HepG2 (cell line): ENCODE data around the gene AP4M1. TPM values are rescaled to one million over a fixed set of nuclear protein-coding genes. Genes with fewer than 3 reads are reported as not detected.
A peak's percentile ranks its signal among the peaks of the same experiment; 100 is the strongest.

Experiments
- CBX5 ChIP-seq: sonication (generic); formaldehyde crosslinking; IDR thresholded peaks from 2 replicates; pipeline ENCODE4 v1.4.0; 2020; ENCODE audit warnings: missing genetic modification reagents, borderline replicate concordance
- HNF4A ChIP-seq: sonication (generic); formaldehyde crosslinking; IDR thresholded peaks from 2 replicates; pipeline ENCODE4 v1.4.0; 2020; ENCODE audit warnings: missing genetic modification reagents
- PHF20 ChIP-seq: sonication (generic); formaldehyde crosslinking; IDR thresholded peaks from 2 replicates; pipeline ENCODE4 v1.5.0; 2020; ENCODE audit warnings: mild to moderate bottlenecking, missing genetic modification reagents
- SCMH1 ChIP-seq: sonication (generic); formaldehyde crosslinking; IDR thresholded peaks from 2 replicates; pipeline ENCODE4 v1.9.0; 2021; ENCODE audit warnings: missing genetic modification reagents, mild to moderate bottlenecking, borderline replicate concordance
- TBX3 ChIP-seq: fragments of 450-650 bp; IDR thresholded peaks from 2 replicates; pipeline ENCODE4 v1.6.1; 2017; ENCODE audit warnings: antibody characterized with exemption, mild to moderate bottlenecking, inconsistent platforms, borderline replicate concordance
- TCF7 ChIP-seq: sonication (generic); IDR thresholded peaks from 2 replicates; pipeline ENCODE4 v1.6.1; 2016; ENCODE audit warnings: antibody characterized with exemption, low read depth
- ZNF160 ChIP-seq: sonication (generic); formaldehyde crosslinking; IDR thresholded peaks from 2 replicates; pipeline ENCODE4 v1.8.0; 2022; ENCODE audit warnings: mild to moderate bottlenecking, inconsistent platforms, missing genetic modification reagents
- polyA plus RNA-seq, 8 experiments: library from polyadenylated mRNA; depleted of rRNA in 3 of 8; stranded (reverse) in 7 of 8; unstranded in 1 of 8; fragments of >200 nt; fragmentation: Illumina TruSeq in 4 of 8; extraction: Trizol in 4 of 8; gene quantifications; 2 replicates each; pipeline versions ENCODE4 v1.2.1 to v1.2.3, GENCODE V29; 2011 to 2016; ENCODE audit warnings: low read depth in 4 of 8, missing spikeins in 1 of 8, mixed read lengths in 1 of 8; ENCODE audit not compliant: insufficient read depth in 1 of 8
- total RNA-seq, 5 experiments: library from RNA; depleted of rRNA; stranded (reverse); fragments of >200 nt; fragmentation: Illumina TruSeq; extraction: Trizol; gene quantifications; 2 replicates each; pipeline ENCODE4 v1.2.3, GENCODE V29; 2016; ENCODE audit warnings: low read depth in 1 of 5
- TF ChIP-seq, protein P1 (sequence below): sonication (generic); formaldehyde crosslinking; IDR thresholded peaks from 2 replicates; pipeline ENCODE4 v1.5.0; 2020; ENCODE audit warnings: mild to moderate bottlenecking, missing genetic modification reagents, borderline replicate concordance
- TF ChIP-seq, protein P2 (sequence below): IDR thresholded peaks from 2 replicates; pipeline ENCODE4 v1.6.1; 2012; ENCODE audit warnings: low read depth, low read length, improper control_type of control experiment
- TF ChIP-seq, protein P3 (sequence below): sonication (generic); formaldehyde crosslinking; IDR thresholded peaks from one replicate; pipeline ENCODE4 v1.5.1; 2020; ENCODE audit warnings: mild to moderate bottlenecking, missing genetic modification reagents; ENCODE audit errors: not compliant biosample characterization

AP4M1 gene
- total and polyA plus RNA-seq, 2 of the 13 experiments (the other 11 are each of a cell fraction or from before 2014, with no cell fraction given), result 6.3 to 9.7 TPM

DNA sequence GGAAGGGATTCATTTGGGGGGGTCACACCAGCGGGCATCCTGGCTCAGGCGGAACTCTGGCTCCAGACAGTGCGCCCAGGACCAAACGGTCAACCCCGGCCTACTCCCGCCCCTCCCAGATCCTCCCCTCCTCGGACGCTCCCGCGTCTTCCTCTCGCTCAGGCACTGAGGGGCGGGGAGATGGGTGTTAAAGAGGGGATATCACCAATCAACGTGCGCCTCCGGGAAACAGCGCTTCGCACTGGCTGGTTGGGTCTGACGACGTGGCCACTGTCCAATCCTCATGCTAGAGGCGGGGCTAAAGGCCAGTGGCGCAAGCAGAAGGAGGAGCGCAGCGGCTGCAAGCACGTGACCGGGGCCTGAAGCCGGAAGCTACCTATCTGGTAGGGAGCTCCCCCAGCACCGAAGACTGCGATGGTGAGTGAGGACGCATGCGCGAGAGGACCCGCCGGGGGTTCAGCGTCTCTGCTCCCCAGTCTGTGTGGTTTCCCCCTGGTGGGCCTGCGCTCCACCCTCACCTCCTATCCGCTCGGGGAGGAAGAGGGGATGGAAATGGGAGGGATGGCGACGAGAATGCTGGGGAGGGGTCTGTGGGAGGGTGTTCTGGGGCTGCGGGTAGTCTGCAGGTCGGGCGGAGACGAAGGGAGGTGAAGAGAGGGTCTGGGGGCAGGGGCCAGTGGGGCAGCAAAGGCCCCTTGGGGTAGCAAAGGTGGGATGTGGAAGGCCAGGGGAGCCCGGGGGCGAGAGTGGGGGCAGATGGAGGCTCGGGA, 47.3 kb downstream of the AP4M1 start, which contains the start of gene LAMTOR4 (continued):
- TF ChIP-seq, protein P1, sequence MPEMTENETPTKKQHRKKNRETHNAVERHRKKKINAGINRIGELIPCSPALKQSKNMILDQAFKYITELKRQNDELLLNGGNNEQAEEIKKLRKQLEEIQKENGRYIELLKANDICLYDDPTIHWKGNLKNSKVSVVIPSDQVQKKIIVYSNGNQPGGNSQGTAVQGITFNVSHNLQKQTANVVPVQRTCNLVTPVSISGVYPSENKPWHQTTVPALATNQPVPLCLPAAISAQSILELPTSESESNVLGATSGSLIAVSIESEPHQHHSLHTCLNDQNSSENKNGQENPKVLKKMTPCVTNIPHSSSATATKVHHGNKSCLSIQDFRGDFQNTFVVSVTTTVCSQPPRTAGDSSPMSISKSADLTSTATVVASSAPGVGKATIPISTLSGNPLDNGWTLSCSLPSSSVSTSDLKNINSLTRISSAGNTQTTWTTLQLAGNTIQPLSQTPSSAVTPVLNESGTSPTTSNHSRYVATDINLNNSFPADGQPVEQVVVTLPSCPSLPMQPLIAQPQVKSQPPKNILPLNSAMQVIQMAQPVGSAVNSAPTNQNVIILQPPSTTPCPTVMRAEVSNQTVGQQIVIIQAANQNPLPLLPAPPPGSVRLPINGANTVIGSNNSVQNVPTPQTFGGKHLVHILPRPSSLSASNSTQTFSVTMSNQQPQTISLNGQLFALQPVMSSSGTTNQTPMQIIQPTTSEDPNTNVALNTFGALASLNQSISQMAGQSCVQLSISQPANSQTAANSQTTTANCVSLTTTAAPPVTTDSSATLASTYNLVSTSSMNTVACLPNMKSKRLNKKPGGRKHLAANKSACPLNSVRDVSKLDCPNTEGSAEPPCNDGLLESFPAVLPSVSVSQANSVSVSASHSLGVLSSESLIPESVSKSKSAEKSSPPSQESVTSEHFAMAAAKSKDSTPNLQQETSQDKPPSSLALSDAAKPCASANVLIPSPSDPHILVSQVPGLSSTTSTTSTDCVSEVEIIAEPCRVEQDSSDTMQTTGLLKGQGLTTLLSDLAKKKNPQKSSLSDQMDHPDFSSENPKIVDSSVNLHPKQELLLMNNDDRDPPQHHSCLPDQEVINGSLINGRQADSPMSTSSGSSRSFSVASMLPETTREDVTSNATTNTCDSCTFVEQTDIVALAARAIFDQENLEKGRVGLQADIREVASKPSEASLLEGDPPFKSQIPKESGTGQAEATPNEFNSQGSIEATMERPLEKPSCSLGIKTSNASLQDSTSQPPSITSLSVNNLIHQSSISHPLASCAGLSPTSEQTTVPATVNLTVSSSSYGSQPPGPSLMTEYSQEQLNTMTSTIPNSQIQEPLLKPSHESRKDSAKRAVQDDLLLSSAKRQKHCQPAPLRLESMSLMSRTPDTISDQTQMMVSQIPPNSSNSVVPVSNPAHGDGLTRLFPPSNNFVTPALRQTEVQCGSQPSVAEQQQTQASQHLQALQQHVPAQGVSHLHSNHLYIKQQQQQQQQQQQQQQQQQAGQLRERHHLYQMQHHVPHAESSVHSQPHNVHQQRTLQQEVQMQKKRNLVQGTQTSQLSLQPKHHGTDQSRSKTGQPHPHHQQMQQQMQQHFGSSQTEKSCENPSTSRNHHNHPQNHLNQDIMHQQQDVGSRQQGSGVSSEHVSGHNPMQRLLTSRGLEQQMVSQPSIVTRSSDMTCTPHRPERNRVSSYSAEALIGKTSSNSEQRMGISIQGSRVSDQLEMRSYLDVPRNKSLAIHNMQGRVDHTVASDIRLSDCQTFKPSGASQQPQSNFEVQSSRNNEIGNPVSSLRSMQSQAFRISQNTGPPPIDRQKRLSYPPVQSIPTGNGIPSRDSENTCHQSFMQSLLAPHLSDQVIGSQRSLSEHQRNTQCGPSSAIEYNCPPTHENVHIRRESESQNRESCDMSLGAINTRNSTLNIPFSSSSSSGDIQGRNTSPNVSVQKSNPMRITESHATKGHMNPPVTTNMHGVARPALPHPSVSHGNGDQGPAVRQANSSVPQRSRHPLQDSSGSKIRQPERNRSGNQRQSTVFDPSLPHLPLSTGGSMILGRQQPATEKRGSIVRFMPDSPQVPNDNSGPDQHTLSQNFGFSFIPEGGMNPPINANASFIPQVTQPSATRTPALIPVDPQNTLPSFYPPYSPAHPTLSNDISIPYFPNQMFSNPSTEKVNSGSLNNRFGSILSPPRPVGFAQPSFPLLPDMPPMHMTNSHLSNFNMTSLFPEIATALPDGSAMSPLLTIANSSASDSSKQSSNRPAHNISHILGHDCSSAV, result no peak
- TF ChIP-seq, protein P2, sequence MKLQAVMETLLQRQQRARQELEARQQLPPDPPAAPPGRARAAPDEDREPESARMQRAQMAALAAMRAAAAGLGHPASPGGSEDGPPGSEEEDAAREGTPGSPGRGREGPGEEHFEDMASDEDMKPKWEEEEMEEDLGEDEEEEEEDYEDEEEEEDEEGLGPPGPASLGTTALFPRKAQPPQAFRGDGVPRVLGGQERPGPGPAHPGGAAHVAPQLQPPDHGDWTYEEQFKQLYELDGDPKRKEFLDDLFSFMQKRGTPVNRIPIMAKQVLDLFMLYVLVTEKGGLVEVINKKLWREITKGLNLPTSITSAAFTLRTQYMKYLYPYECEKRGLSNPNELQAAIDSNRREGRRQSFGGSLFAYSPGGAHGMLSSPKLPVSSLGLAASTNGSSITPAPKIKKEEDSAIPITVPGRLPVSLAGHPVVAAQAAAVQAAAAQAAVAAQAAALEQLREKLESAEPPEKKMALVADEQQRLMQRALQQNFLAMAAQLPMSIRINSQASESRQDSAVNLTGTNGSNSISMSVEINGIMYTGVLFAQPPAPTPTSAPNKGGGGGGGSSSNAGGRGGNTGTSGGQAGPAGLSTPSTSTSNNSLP, result no peak
- TF ChIP-seq TBX3 (no peak), TCF7 (no peak), CBX5 (peak; percentile 36; the same call in 1 of the 2 replicates), ZNF160 (CRISPR knock-in tag) (no peak), PHF20 (CRISPR knock-in tag) (peak; percentile 76), HNF4A (no peak), SCMH1 (CRISPR knock-in tag) (no peak)
- TF ChIP-seq, protein P3, sequence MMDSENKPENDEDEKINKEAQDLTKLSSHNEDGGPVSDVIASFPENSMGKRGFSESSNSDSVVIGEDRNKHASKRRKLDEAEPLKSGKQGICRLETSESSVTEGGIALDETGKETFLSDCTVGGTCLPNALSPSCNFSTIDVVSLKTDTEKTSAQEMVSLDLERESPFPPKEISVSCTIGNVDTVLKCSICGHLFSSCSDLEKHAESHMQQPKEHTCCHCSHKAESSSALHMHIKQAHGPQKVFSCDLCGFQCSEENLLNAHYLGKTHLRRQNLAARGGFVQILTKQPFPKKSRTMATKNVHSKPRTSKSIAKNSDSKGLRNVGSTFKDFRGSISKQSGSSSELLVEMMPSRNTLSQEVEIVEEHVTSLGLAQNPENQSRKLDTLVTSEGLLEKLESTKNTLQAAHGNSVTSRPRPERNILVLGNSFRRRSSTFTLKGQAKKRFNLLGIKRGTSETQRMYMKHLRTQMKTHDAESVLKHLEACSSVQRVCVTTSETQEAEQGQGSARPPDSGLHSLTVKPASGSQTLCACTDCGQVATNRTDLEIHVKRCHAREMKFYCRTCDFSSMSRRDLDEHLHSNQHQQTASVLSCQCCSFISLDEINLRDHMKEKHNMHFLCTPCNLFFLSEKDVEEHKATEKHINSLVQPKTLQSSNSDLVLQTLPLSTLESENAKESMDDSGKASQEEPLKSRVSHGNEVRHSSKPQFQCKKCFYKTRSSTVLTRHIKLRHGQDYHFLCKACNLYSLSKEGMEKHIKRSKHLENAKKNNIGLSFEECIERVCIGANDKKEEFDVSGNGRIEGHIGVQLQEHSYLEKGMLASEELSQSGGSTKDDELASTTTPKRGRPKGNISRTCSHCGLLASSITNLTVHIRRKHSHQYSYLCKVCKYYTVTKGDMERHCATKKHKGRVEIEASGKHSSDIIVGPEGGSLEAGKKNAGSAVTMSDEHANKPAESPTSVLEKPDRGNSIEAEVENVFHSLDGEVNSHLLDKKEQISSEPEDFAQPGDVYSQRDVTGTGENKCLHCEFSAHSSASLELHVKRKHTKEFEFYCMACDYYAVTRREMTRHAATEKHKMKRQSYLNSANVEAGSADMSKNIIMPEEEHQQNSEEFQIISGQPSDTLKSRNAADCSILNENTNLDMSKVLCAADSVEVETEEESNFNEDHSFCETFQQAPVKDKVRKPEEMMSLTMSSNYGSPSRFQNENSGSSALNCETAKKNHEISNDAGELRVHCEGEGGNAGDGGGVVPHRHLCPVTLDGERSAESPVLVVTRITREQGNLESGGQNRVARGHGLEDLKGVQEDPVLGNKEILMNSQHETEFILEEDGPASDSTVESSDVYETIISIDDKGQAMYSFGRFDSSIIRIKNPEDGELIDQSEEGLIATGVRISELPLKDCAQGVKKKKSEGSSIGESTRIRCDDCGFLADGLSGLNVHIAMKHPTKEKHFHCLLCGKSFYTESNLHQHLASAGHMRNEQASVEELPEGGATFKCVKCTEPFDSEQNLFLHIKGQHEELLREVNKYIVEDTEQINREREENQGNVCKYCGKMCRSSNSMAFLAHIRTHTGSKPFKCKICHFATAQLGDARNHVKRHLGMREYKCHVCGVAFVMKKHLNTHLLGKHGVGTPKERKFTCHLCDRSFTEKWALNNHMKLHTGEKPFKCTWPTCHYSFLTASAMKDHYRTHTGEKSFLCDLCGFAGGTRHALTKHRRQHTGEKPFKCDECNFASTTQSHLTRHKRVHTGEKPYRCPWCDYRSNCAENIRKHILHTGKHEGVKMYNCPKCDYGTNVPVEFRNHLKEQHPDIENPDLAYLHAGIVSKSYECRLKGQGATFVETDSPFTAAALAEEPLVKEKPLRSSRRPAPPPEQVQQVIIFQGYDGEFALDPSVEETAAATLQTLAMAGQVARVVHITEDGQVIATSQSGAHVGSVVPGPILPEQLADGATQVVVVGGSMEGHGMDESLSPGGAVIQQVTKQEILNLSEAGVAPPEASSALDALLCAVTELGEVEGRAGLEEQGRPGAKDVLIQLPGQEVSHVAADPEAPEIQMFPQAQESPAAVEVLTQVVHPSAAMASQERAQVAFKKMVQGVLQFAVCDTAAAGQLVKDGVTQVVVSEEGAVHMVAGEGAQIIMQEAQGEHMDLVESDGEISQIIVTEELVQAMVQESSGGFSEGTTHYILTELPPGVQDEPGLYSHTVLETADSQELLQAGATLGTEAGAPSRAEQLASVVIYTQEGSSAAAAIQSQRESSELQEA (CRISPR knock-in tag), result peak; percentile 81
